ENCODE data around the gene OPRM1.

GRCh38 chr6:154113392-154113791 is 74.4 kb downstream of the OPRM1 start:
- TF ChIP-seq POLR2A (IDR thresholded peaks at IDR 0.05; ENCODE audit: borderline replicate concordance, extremely low read depth, insufficient read depth, insufficient read length) (no peak), MAX (IDR thresholded peaks at IDR 0.05) (no peak), YY1 (IDR thresholded peaks at IDR 0.05; ENCODE audit: extremely low read depth, insufficient replicate concordance, low read depth, low read length) (no peak), CTCF (IDR thresholded peaks at IDR 0.05 in 2 of 3, conservative IDR thresholded peaks at IDR 0.05 in 1 of 3; ENCODE audit: borderline replicate concordance in 1 of 3, insufficient read depth in 1 of 3, low read depth in 2 of 3, low read length in 2 of 3) (no peak), ZNF274 (IDR thresholded peaks at IDR 0.05; ENCODE audit: low read depth, low read length) (no peak), CBX3 (IDR thresholded peaks at IDR 0.05; ENCODE audit: low read depth) (no peak), SIN3A (IDR thresholded peaks at IDR 0.05; ENCODE audit: low read depth) (no peak), EZH2 (IDR thresholded peaks at IDR 0.05) (no peak), JUND (IDR thresholded peaks at IDR 0.05) (no peak), POLR2AphosphoS5 (IDR thresholded peaks at IDR 0.05; ENCODE audit: low read depth, low read length) (no peak), EGR1 (IDR thresholded peaks at IDR 0.05; ENCODE audit: low read depth) (no peak), REST (IDR thresholded peaks at IDR 0.05; ENCODE audit: low read depth) (no peak), RAD21 (IDR thresholded peaks at IDR 0.05; ENCODE audit: low read depth) (no peak), ELF1 (IDR thresholded peaks at IDR 0.05; ENCODE audit: borderline replicate concordance, low read depth) (no peak)
